Mesenchymal stem cell (in vitro differentiated cells and primary cell): ENCODE data around the gene SPATA2L.

ENCODE experiments used
- DNase-seq: peaks from one replicate; pipeline ENCODE4 v3.0.0-alpha.2; 2013
- H2AFZ ChIP-seq: one replicate; pipeline ENCODE4 v1.6.1; 2013; ENCODE audit warnings: low read depth, mild to moderate bottlenecking, control low read depth, inconsistent platforms, low read length, moderate library complexity
- H2AK5ac ChIP-seq: 2 replicates; pipeline ENCODE4 v1.6.1; 2013; ENCODE audit warnings: low read length, moderate library complexity, mild to moderate bottlenecking, inconsistent platforms; ENCODE audit not compliant: severe bottlenecking
- H2BK120ac ChIP-seq: one replicate; pipeline ENCODE4 v1.6.1; 2013; ENCODE audit warnings: low read depth, mild to moderate bottlenecking, inconsistent platforms, low read length, moderate library complexity
- H2BK12ac ChIP-seq, 2 experiments: one replicate each; pipeline ENCODE4 v1.6.1; 2013; ENCODE audit warnings: inconsistent platforms in 2 of 2, low read length in 2 of 2, mild to moderate bottlenecking in 2 of 2, moderate library complexity in 2 of 2, control low read depth in 1 of 2
- H2BK15ac ChIP-seq: one replicate; pipeline ENCODE4 v1.6.1; 2013; ENCODE audit warnings: mild to moderate bottlenecking, low read depth, inconsistent platforms; ENCODE audit not compliant: poor library complexity, severe bottlenecking
- H2BK5ac ChIP-seq: 2 replicates; pipeline ENCODE4 v1.6.1; 2013; ENCODE audit warnings: low read depth, mild to moderate bottlenecking, low read length, control low read depth, inconsistent platforms; ENCODE audit not compliant: poor library complexity, severe bottlenecking
- H3K14ac ChIP-seq, 2 experiments: one replicate each; pipeline ENCODE4 v1.6.1; 2013; ENCODE audit warnings: inconsistent platforms in 2 of 2, low read length in 2 of 2, control low read depth in 1 of 2, mild to moderate bottlenecking in 1 of 2, moderate library complexity in 1 of 2
- H3K18ac ChIP-seq, 2 experiments: one replicate each; pipeline ENCODE4 v1.6.1; 2013; ENCODE audit warnings: inconsistent platforms in 2 of 2, low read length in 2 of 2, control low read depth in 1 of 2, low read depth in 1 of 2, mild to moderate bottlenecking in 1 of 2
- H3K23ac ChIP-seq, 2 experiments: one replicate each; pipeline ENCODE4 v1.6.1; 2013; ENCODE audit warnings: inconsistent platforms in 2 of 2, low read length in 2 of 2, mild to moderate bottlenecking in 2 of 2, moderate library complexity in 2 of 2, control low read depth in 1 of 2
- H3K27ac ChIP-seq: 2 replicates; pipeline ENCODE4 v1.5.1; 2013; ENCODE audit warnings: mild to moderate bottlenecking, moderate library complexity, low read length, control low read depth, inconsistent platforms; ENCODE audit not compliant: poor library complexity, severe bottlenecking
- H3K27me3 ChIP-seq, 2 experiments: 2 replicates each; pipeline versions ENCODE4 v1.6.1 to v1.7.0; 2013; ENCODE audit warnings: low read length in 2 of 2, mild to moderate bottlenecking in 2 of 2, moderate library complexity in 2 of 2, control low read depth in 1 of 2, inconsistent platforms in 1 of 2; ENCODE audit not compliant: control insufficient read depth in 1 of 2, insufficient read depth in 1 of 2
- H3K36me3 ChIP-seq, 2 experiments: 2 replicates each; pipeline versions ENCODE4 v1.6.1 to v1.7.0; 2013; ENCODE audit warnings: low read length in 2 of 2, control low read depth in 1 of 2, inconsistent platforms in 1 of 2, low read depth in 1 of 2, mild to moderate bottlenecking in 1 of 2; ENCODE audit not compliant: insufficient read depth in 2 of 2, control insufficient read depth in 1 of 2
- H3K4ac ChIP-seq, 2 experiments: one replicate each; pipeline ENCODE4 v1.6.1; 2013; ENCODE audit warnings: inconsistent platforms in 2 of 2, low read length in 2 of 2, mild to moderate bottlenecking in 2 of 2, moderate library complexity in 2 of 2, control low read depth in 1 of 2, low read depth in 1 of 2
- H3K4me1 ChIP-seq: 2 replicates; pipeline ENCODE4 v1.6.1; 2013; ENCODE audit warnings: low read depth, low read length, control low read depth; ENCODE audit not compliant: control insufficient read depth, insufficient read depth
- H3K4me2 ChIP-seq: 2 replicates; pipeline ENCODE4 v1.6.1; 2013; ENCODE audit warnings: low read length, mild to moderate bottlenecking, inconsistent platforms; ENCODE audit not compliant: poor library complexity, severe bottlenecking
- H3K4me3 ChIP-seq, 2 experiments: 2 replicates each; pipeline versions ENCODE4 v1.5.1 to v1.7.0; 2013; ENCODE audit warnings: low read length in 2 of 2, mild to moderate bottlenecking in 2 of 2, control low read depth in 1 of 2, low read depth in 1 of 2; ENCODE audit not compliant: insufficient read depth in 1 of 2
- H3K79me1 ChIP-seq: replicated peaks from 2 replicates; pipeline ENCODE4 v1.6.1; 2013; ENCODE audit warnings: mild to moderate bottlenecking, control low read depth, low read length, inconsistent platforms; ENCODE audit not compliant: poor library complexity, severe bottlenecking
- H3K9ac ChIP-seq: 2 replicates; pipeline ENCODE4 v1.7.0; 2013; ENCODE audit warnings: mild to moderate bottlenecking, low read length, moderate library complexity
- H3K9me3 ChIP-seq: 2 replicates; pipeline ENCODE4 v1.7.0; 2013; ENCODE audit warnings: mild to moderate bottlenecking, low read length; ENCODE audit not compliant: control insufficient read depth
- H4K8ac ChIP-seq: one replicate; pipeline ENCODE4 v1.6.1; 2013; ENCODE audit warnings: inconsistent platforms, mild to moderate bottlenecking, low read length, moderate library complexity
- H4K91ac ChIP-seq: one replicate; pipeline ENCODE4 v1.6.1; 2013; ENCODE audit warnings: mild to moderate bottlenecking, low read length, inconsistent platforms
- WGBS: methylation state at CpG from one replicate; pipeline ENCODE4 v1.1.7; 2013; ENCODE audit warnings: mixed read lengths; 5-methylcytosine and 5-hydroxymethylcytosine counted together

The SPATA2L gene

DNA sequence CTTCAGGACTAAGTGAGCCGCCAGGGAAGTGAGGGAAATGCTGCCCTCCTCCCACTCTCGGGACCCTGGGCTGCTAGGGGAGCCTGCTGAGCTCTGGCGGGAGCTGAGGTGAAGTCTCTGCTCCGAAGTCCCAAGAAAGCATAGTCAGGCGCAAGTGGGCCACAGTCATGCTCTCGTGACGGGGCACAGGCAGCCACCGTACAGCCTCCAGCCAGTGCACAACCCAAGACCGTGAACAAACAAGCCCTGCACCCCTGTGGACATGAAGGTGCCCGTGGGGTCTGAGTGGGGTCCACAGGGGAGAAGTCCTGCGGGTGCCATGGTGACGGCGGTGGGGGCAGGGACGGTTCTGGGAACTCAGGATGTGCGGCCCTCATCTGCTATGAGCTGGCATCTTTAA, 44.5 kb upstream of the SPATA2L start:
- 93% methylated on average over 15 of the region's 15 CpGs for WGBS
- Histone ChIP-seq H2AFZ (no peak overlapping the region), H3K27ac (no peak overlapping the region), H4K8ac (no peak overlapping the region), H3K14ac (no peak overlapping the region), H3K4me2 (no peak overlapping the region), H3K4ac (no peak overlapping the region), H3K18ac (no peak overlapping the region), H3K9ac (no peak overlapping the region), H3K9me3 (no peaks in the 10 kb centered on the region), H3K36me3 (peaks cover 22 to 42% of the 10 kb centered on the region in 2 experiments), H2AK5ac (no peak overlapping the region), H2BK15ac (no peak overlapping the region), H3K27me3 (no peaks in the 10 kb centered on the region), H3K23ac (no peak overlapping the region), H3K4me1 (no peaks in the 10 kb centered on the region), H4K91ac (no peak overlapping the region), H3K79me1 (peaks cover 2% of the 10 kb centered on the region), H2BK5ac (no peak overlapping the region), H3K4me3 (no peak overlapping the region), H2BK12ac (no peak overlapping the region), H2BK120ac (no peak overlapping the region)
- DNase-seq = no peak

DNA sequence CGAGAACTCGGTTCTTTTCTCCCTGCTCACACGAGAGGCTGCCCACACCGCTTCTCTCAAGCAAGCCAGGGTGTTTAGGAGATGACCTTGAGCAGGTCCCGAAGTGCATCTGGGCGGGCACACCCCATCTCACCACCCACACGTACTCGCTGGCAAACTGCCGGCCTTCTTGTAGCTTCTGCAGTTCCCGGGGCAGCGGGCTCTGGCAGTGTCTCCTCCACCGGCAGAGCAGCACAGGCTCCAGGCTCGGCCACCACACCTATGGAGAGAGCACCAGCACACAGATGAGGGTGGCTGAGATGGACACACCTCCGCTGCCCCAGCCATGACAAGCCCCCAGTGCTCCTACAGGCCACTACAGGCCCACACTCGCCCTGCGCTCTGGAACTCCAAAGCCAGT, 43.3 kb upstream of the SPATA2L start:
- no peaks in the 10 kb centered on the region for H3K27me3 ChIP-seq
- H2AK5ac ChIP-seq = no peak overlapping the region
- DNase-seq = no peak
- H3K4me2 ChIP-seq = no peak overlapping the region
- H2BK120ac ChIP-seq = no peak overlapping the region
- no peaks in the 10 kb centered on the region for H3K4me1 ChIP-seq
- H3K27ac ChIP-seq = no peak overlapping the region
- H3K18ac ChIP-seq = no peak overlapping the region
- no peak overlapping the region for H3K4me3 ChIP-seq
- H3K23ac ChIP-seq = no peak overlapping the region
- no peak overlapping the region for H4K8ac ChIP-seq
- peaks cover 32 to 52% of the 10 kb centered on the region in 2 experiments for H3K36me3 ChIP-seq
- H3K9me3 ChIP-seq = no peaks in the 10 kb centered on the region
- H2AFZ ChIP-seq = no peak overlapping the region
- H3K4ac ChIP-seq = no peak overlapping the region
- no peak overlapping the region for H4K91ac ChIP-seq
- H3K9ac ChIP-seq = no peak overlapping the region
- H2BK5ac ChIP-seq = no peak overlapping the region
- peaks cover 2% of the 10 kb centered on the region for H3K79me1 ChIP-seq
- H3K14ac ChIP-seq = no peak overlapping the region
- H2BK12ac ChIP-seq = no peak overlapping the region
- H2BK15ac ChIP-seq = no peak overlapping the region
- WGBS = 98% methylated on average over 16 of the region's 16 CpGs

DNA sequence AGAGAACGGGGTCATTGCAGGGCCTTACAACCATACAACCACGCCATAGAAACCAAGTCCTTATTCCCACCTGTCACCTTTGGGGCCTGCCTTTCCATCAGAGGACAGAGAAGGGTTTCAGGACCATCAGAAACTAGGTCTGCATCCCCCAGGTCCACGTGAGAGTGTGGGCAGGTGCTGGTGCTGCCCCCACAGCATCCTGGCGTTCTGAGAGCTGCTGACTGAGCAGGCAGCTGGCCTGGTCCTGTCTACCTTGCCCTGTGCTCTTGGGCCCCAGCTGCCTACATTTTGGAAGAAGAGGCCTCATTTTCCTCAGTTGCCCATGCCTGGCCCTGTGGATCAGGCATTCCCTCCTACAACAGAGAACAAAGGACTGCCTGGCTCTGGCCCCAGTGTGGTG, 41.4 kb upstream of the SPATA2L start:
- no peak for DNase-seq

DNA sequence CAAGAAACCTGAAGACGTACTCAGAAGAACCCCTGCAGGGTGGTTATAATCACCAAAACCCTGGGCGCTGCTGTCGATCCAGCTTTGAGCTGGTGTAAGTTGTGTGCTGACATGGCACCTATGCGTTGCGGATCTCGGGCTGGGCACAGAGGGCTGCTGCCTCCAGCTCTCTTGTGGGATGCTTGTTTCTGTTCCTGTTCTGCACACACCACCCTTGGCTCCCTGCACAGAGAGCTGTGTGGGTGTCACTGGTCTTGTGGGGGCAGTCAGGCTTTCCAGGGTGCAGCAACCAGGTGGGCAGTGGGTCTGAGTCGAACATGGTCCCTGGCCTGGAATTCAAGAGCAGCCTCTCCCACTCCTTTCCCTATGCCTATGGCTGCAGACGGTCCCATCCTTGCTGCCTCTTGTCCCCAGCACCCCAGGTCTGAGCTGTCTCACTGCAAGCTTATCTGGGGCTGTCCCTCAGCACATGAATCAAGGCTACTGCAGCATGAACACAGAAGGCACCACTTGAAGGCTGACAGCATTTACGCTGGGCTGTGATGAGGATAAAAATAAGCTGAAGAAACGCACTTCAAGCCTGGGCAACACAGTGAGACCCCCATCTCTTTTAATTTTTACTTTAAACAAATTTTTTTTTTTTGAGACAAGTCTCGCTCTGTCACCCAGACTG, 40.0 kb upstream of the SPATA2L start:
- Histone ChIP-seq H3K4me2 (no peak overlapping the region), H2AK5ac (no peak overlapping the region), H3K79me1 (peaks cover 15% of the 10 kb centered on the region), H4K91ac (no peak overlapping the region), H3K36me3 (peaks cover 54 to 74% of the 10 kb centered on the region in 2 experiments), H2BK12ac (no peak overlapping the region), H3K4ac (no peak overlapping the region), H3K4me3 (no peak overlapping the region), H3K18ac (peak overlapping the region in 1 of 2 experiments; percentile 14), H2AFZ (no peak overlapping the region), H3K9ac (no peak overlapping the region), H3K27me3 (no peaks in the 10 kb centered on the region), H2BK15ac (no peak overlapping the region), H3K9me3 (no peaks in the 10 kb centered on the region), H3K14ac (no peak overlapping the region), H2BK120ac (no peak overlapping the region), H3K4me1 (no peaks in the 10 kb centered on the region), H2BK5ac (no peak overlapping the region), H3K27ac (no peak overlapping the region), H3K23ac (no peak overlapping the region), H4K8ac (peak overlapping the region; percentile 7)
- WGBS = 96% methylated on average over 11 of the region's 11 CpGs
- no peak for DNase-seq

More for the DNA sequence above, 41.4 kb upstream of the SPATA2L start:
- Histone ChIP-seq H3K9ac (no peak overlapping the region), H3K36me3 (peaks cover 42 to 64% of the 10 kb centered on the region in 2 experiments), H2BK12ac (no peak overlapping the region), H2AK5ac (no peak overlapping the region), H3K4me1 (no peaks in the 10 kb centered on the region), H4K8ac (no peak overlapping the region), H4K91ac (no peak overlapping the region), H3K79me1 (peaks cover 7% of the 10 kb centered on the region), H2BK120ac (no peak overlapping the region), H2AFZ (no peak overlapping the region), H3K23ac (peak overlapping the region in 1 of 2 experiments; percentile 50), H3K4me2 (no peak overlapping the region), H3K14ac (no peak overlapping the region), H3K27ac (no peak overlapping the region), H3K27me3 (no peaks in the 10 kb centered on the region), H3K4me3 (no peak overlapping the region), H2BK5ac (no peak overlapping the region), H2BK15ac (no peak overlapping the region), H3K9me3 (no peaks in the 10 kb centered on the region), H3K18ac (no peak overlapping the region), H3K4ac (peak overlapping the region in 1 of 2 experiments; percentile 35)
- 88% methylated on average over 4 of the region's 4 CpGs for WGBS
